Upper lobe of right lung (tissue), 1 donor: ENCODE results near the gene HPS4. TPM values are rescaled to one million over a fixed set of nuclear protein-coding genes. Genes with fewer than 3 reads are reported as not detected.

Experiments used
- ATAC-seq: fragments of 200-7000 bp; cut with Tn5 transposase; one replicate; pipeline ENCODE4 v1.9.1; 2020; ENCODE audit warnings: mild to moderate bottlenecking, moderate library complexity
- DNase-seq: peaks from one replicate; pipeline ENCODE4 v3.0.0-alpha.2; 2020
- H3K27ac ChIP-seq: fragments of 200-600 bp; one replicate; pipeline ENCODE4 v1.8.0; 2022
- H3K27me3 ChIP-seq: fragments of 200-600 bp; one replicate; pipeline ENCODE4 v1.8.0; 2022; ENCODE audit warnings: mild to moderate bottlenecking
- H3K36me3 ChIP-seq: fragments of 200-600 bp; one replicate; pipeline ENCODE4 v1.8.0; 2022
- H3K4me1 ChIP-seq: fragments of 200-600 bp; one replicate; pipeline ENCODE4 v1.8.0; 2022
- H3K4me3 ChIP-seq: fragments of 200-600 bp; one replicate; pipeline ENCODE4 v1.8.0; 2022; ENCODE audit warnings: mild to moderate bottlenecking
- H3K9me3 ChIP-seq: fragments of 200-600 bp; one replicate; pipeline ENCODE4 v1.8.0; 2022
- CTCF ChIP-seq: fragments of 200-600 bp; IDR thresholded peaks from one replicate; pipeline ENCODE4 v1.8.0; 2022; ENCODE audit warnings: antibody characterized with exemption
- intact Hi-C: fragments of 100-400 bp; cut with DNase I; formaldehyde crosslinking; loops from one replicate; pipeline ENCODE4 v1.11.0; 2022
- total RNA-seq: library from RNA; stranded (reverse); fragmentation: NEBNext Ultra II Directional; extraction: Animal tissue kit (Norgen Biotek cat#: 25700); gene quantifications from one replicate; pipeline ENCODE4 v1.2.1, GENCODE V29; 2021
- donor health status: DM: no; HTN: yes; CAD: no; lungs with severe emphysema.

Gene HPS4
- total RNA-seq, 1 donor from 2014 or later: 31.0 TPM

DNA sequence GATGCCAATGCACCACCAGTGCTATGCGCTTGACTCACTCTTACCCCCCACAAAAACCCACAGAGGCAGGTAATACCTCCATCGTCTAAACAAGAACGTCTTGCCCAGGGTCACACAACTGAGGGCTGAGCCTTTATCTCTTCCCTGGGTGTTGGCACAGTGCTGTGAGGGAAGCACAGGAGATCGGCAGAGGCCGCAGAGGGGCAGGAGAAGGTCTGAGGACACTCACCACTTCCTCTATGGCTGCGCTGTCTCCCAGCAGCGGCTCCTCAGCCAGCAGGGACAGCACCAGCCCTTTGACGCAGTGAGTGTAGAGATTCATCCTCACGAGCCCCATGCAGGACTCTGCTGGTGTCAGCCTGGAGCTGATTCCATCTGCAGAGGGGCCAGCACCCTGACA is 19.9 kb downstream of the HPS4 start:
- no peak for DNase-seq
- Histone ChIP-seq H3K4me3 (no peak overlapping the region), H3K27me3 (no peaks in the 10 kb centered on the region), H3K36me3 (peaks cover 91% of the 10 kb centered on the region), H3K4me1 (no peaks in the 10 kb centered on the region), H3K27ac (no peak overlapping the region), H3K9me3 (no peaks in the 10 kb centered on the region)
- no peak for TF ChIP-seq CTCF
- peak; percentile 22 for ATAC-seq
- intact Hi-C loops: no loop called here

DNA sequence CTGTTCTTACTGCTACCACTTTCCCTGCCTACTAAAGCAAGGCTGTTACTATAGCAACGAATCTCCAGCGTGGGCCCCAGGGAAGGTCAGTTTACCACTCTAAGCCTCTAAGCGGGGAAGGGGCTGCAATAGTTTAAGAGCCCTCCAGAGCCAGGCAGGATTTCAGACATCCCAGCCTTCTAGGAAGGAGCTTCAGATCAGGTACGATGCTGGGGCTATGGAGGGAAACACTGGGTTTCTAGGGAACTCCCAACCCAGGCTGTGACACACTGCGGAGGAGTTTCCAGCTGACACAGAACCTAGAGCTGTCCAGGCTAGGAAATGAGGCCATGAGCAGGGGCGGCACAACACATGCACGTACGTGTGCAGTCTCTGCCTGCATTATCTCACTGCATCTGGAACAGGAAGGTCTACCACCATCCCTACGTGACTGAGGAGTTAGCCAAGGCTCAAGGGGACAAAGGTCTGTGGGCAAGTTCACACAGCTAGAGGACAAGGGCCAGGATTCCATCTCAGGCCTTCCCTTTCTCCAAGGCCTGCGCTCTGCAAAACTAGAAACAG is 20.4 kb downstream of the HPS4 start:
- Histone ChIP-seq H3K27me3 (no peaks in the 10 kb centered on the region), H3K4me3 (no peak overlapping the region), H3K27ac (no peak overlapping the region), H3K9me3 (no peaks in the 10 kb centered on the region), H3K36me3 (peaks cover 89% of the 10 kb centered on the region), H3K4me1 (no peaks in the 10 kb centered on the region)
- no peak for DNase-seq
- ATAC-seq: no peak
- intact Hi-C loops: no loop called here
- TF ChIP-seq CTCF: no peak

DNA sequence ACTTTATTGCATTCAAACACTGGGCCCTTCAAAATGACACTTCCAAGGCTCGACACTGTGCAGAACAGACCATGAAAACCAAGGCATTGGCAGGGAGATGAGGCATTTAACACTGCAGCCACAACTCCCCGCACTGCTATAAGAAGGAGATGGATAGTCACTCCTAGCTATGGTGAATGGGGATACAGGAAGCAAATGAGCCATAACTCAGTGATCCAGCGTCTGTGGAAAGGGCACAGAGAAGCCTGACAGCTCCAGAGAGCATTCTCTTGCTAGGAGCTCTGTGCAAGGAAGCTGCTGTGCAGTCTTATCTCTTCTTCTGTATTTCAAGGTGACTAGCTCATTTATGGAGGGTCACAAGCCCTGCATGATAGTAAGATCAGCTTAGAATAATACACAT is 20.9 kb downstream of the HPS4 start:
- TF ChIP-seq CTCF: no peak
- Histone ChIP-seq H3K27ac (no peak overlapping the region), H3K36me3 (peaks cover 89% of the 10 kb centered on the region), H3K27me3 (no peaks in the 10 kb centered on the region), H3K9me3 (no peaks in the 10 kb centered on the region), H3K4me1 (no peaks in the 10 kb centered on the region), H3K4me3 (no peak overlapping the region)
- intact Hi-C loops: no loop called here
- ATAC-seq (no peak), DNase-seq (no peak)

DNA sequence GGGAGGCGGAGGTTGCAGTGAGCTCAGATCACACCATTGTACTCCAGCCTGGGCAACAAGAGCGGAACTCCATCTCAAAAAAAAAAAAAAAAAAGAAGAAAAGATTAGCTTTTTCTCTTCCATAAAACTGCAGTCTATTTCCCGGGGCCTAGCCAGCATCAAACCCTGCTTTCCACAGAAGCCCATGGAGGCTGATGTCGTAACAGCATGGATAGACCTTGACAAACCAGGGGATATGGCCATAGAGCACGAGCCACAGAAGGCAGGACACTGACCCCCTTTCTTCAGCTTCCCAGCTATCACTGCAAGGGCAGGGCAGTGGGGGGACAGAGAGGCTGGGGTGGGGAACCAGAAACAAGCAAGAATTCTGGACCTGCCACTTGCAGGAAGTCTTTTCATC is 21.5 kb downstream of the HPS4 start:
- Histone ChIP-seq H3K9me3 (no peaks in the 10 kb centered on the region), H3K4me1 (no peaks in the 10 kb centered on the region), H3K4me3 (no peak overlapping the region), H3K36me3 (peaks cover 89% of the 10 kb centered on the region), H3K27me3 (no peaks in the 10 kb centered on the region), H3K27ac (no peak overlapping the region)
- ATAC-seq (no peak), DNase-seq (no peak)
- TF ChIP-seq CTCF: no peak
- intact Hi-C loops: no loop called here

DNA sequence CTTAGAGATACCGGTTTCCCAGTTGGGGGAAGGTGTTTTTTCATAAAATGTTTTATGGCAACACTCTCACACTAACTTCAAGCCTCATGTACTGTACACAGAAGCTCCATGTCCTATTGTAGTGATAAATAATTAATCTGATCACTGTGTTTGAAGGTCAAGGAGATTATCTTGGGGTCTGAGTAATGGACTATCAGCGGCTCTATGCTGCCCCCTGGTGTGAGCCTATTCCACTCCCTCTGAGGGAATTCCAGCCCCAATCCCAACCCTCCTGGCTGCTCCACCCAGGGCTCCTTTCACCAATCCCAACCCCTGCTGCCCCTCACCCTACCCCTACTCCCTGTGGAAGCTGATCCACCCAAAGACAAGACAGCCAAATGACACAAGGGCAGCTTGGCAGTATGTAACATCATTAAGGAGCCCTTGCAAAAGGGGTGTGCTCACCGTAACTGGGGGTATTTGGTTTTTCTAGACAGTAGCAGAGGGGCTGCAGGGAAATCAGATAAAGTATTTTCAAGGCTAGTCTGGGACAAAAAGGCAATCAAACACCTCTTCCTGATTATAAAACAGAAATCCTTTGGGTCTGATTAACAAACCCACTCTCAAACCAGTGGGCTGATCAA is 22.3 kb downstream of the HPS4 start:
- peak; percentile 69 for TF ChIP-seq CTCF
- Histone ChIP-seq H3K4me1 (no peaks in the 10 kb centered on the region), H3K36me3 (peaks cover 88% of the 10 kb centered on the region), H3K9me3 (no peaks in the 10 kb centered on the region), H3K27me3 (no peaks in the 10 kb centered on the region), H3K27ac (no peak overlapping the region), H3K4me3 (no peak overlapping the region)
- no peak for DNase-seq
- peak; percentile 80 for ATAC-seq
- intact Hi-C loops: no loop called here
